K562 (cell line): ENCODE results near the gene BAIAP2. TPM values are rescaled to one million over a fixed set of nuclear protein-coding genes. Genes with fewer than 3 reads are reported as not detected.

Experiments used
- ATAC-seq: fragments of 200-7000 bp; cut with Tn5 transposase; 3 replicates; pipeline ENCODE4 v1.9.1; 2020; ENCODE audit warnings: moderate library complexity
- BruUV-seq: library from RNA; stranded (reverse); fragments of 400-500 nt; replicated peaks from 2 replicates; lab custom pipeline; 2021; lab: Mats Ljungman, UMichigan
- CTCF ChIA-PET: fragments of 300-600 bp; formaldehyde crosslinking; extraction: SDS; loops from one replicate; lab custom pipeline; 2021; ENCODE audit warnings: low intra/inter-chr PET ratio; lab: Yijun Ruan, JAX
- POLR2A ChIA-PET: fragments of 300-600, 350-650 bp; sonication (Branson Sonifier 250); formaldehyde crosslinking; extraction: SDS; loops from one replicate; lab custom pipeline; 2021; ENCODE audit warnings: antibody characterized with exemption, inconsistent platforms; lab: Yijun Ruan, JAX
- DNase-seq, 4 experiments: peaks; one replicate each; pipeline versions ENCODE4 v3.0.0 to v3.0.0-alpha.2; 2011 to 2018; ENCODE audit warnings: low spot score in 3 of 4, mixed read lengths in 3 of 4; ENCODE audit errors: extremely low read depth in 1 of 4
- FAIRE-seq: peaks from 2 replicates; lab custom pipeline; 2011; peaks lifted over from hg19 to GRCh38; lab: Jason Lieb, UNC
- H2AFZ ChIP-seq: 2 replicates; pipeline ENCODE4 v1.6.0; 2011; ENCODE audit warnings: low read depth, low read length, control low read depth, inconsistent platforms
- H3K27ac ChIP-seq: fragments of 200-600 bp; 3 replicates; pipeline ENCODE4 v1.8.0; 2011; ENCODE audit warnings: low read depth, mild to moderate bottlenecking, control low read depth, inconsistent platforms, low read length, moderate library complexity, mixed read lengths; ENCODE audit errors: extremely low read depth
- H3K27me3 ChIP-seq, 2 experiments: fragments of 300-600 bp in 1 of 2; 2 replicates in 1 of 2; 3 replicates in 1 of 2; pipeline versions ENCODE4 v1.6.0 to v1.8.0; 2011; ENCODE audit warnings: inconsistent platforms in 2 of 2, low read length in 2 of 2, mild to moderate bottlenecking in 1 of 2, mixed read lengths in 1 of 2, moderate library complexity in 1 of 2; ENCODE audit not compliant: control insufficient read depth in 2 of 2, insufficient read depth in 2 of 2
- H3K36me3 ChIP-seq: fragments of 300-600 bp; 3 replicates; pipeline ENCODE4 v1.8.0; 2011; ENCODE audit warnings: mild to moderate bottlenecking, low read length, inconsistent platforms; ENCODE audit not compliant: control insufficient read depth, insufficient read depth
- H3K4me1 ChIP-seq, 2 experiments: fragments of 200-600 bp in 1 of 2; replicated peaks in 1 of 2; 2 replicates in 1 of 2; 3 replicates in 1 of 2; pipeline versions ENCODE4 v1.5.1 to v1.8.0; 2011; ENCODE audit warnings: inconsistent platforms in 2 of 2, low read length in 2 of 2, mild to moderate bottlenecking in 1 of 2, mixed read lengths in 1 of 2, moderate library complexity in 1 of 2; ENCODE audit not compliant: control insufficient read depth in 2 of 2, insufficient read depth in 2 of 2
- H3K4me2 ChIP-seq: 2 replicates; pipeline ENCODE4 v1.6.1; 2011; ENCODE audit warnings: low read length, control low read depth, inconsistent platforms, mixed read lengths; ENCODE audit not compliant: insufficient read depth
- H3K4me3 ChIP-seq: fragments of 200-600 bp; sonication (generic), shearing (Covaris generic); 2 replicates; pipeline ENCODE4 v1.5.1; 2016; ENCODE audit warnings: control low read depth, inconsistent platforms
- H3K79me2 ChIP-seq: fragments of 200-600 bp; 3 replicates; pipeline ENCODE4 v1.8.0; 2011; ENCODE audit warnings: low read length, inconsistent platforms; ENCODE audit not compliant: control insufficient read depth, insufficient read depth
- H3K9ac ChIP-seq, 2 experiments: 2 replicates each; pipeline versions ENCODE4 v1.6.0 to v1.6.1; 2011; ENCODE audit warnings: low read depth in 2 of 2, low read length in 2 of 2, control low read depth in 1 of 2, inconsistent platforms in 1 of 2, mild to moderate bottlenecking in 1 of 2, mixed read lengths in 1 of 2; ENCODE audit not compliant: insufficient read depth in 1 of 2
- H3K9me1 ChIP-seq: one replicate; pipeline ENCODE4 v1.6.0; 2011; ENCODE audit warnings: inconsistent platforms, mild to moderate bottlenecking, low read length, moderate library complexity; ENCODE audit not compliant: control insufficient read depth, insufficient read depth
- H3K9me3 ChIP-seq: replicated peaks from 2 replicates; pipeline ENCODE4 v1.5.1; 2011; ENCODE audit warnings: low read depth, low read length, inconsistent platforms; ENCODE audit not compliant: control insufficient read depth, insufficient read depth
- H4K20me1 ChIP-seq: replicated peaks from 2 replicates; pipeline ENCODE4 v1.6.1; 2011; ENCODE audit warnings: low read length, inconsistent platforms, mixed read lengths; ENCODE audit not compliant: control insufficient read depth, insufficient read depth
- CCAR2 ChIP-seq: fragments of 200-400 bp; formaldehyde crosslinking; IDR thresholded peaks from 2 replicates; pipeline ENCODE4 v1.6.1; 2017; ENCODE audit warnings: mild to moderate bottlenecking, low read depth, low read length
- ELF1 ChIP-seq: fragments of 200-800 bp; sonication (Bioruptor generic); IDR thresholded peaks from 2 replicates; pipeline ENCODE4 v1.6.1; 2016; ENCODE audit warnings: missing genetic modification characterization, missing compliant biosample characterization
- PPARD ChIP-seq: fragments of 250-450 bp; sonication (Bioruptor Pico); IDR thresholded peaks from 2 replicates; pipeline ENCODE4 v1.8.0; 2022; ENCODE audit warnings: inconsistent platforms, mild to moderate bottlenecking, moderate library complexity
- PTBP1 ChIP-seq: fragments of 200-400 bp; formaldehyde crosslinking; IDR thresholded peaks from 2 replicates; pipeline ENCODE4 v1.6.1; 2017; ENCODE audit warnings: low read depth, low read length
- WGBS: fragments of 100-300 bp; shearing (Covaris generic); methylation state at CpG from one replicate; pipeline ENCODE4 v1.1.6; 2016; ENCODE audit warnings: low coverage, mixed read lengths; ENCODE audit not compliant: insufficient coverage; ENCODE audit errors: missing lambda C conversion rate; 5-methylcytosine and 5-hydroxymethylcytosine counted together
- in situ Hi-C: fragments of 300-500 bp; cut with MboI; formaldehyde crosslinking; loops from 4 replicates; pipeline ENCODE4 v1.15.0; 2018; ENCODE audit warnings: inconsistent platforms, mixed read lengths
- intact Hi-C: fragments of 100-400 bp; cut with micrococcal nuclease; formaldehyde crosslinking; loops from 2 replicates; pipeline ENCODE4 v1.14.2; 2022
- polyA plus RNA-seq, 8 experiments: library from polyadenylated mRNA; depleted of rRNA in 4 of 8; stranded (reverse) in 5 of 8; unstranded in 3 of 8; fragments of >200 nt; fragmentation: Nextera tagmentation in 2 of 8; fragmentation: Illumina TruSeq in 1 of 8; extraction: Ambion mirVana in 2 of 8; extraction: Trizol in 1 of 8; gene quantifications; 2 replicates each; pipeline versions ENCODE4 v1.2.1 to v1.2.3, GENCODE V29; 2011 to 2014; ENCODE audit warnings: inconsistent platforms in 1 of 8, missing spikeins in 1 of 8
- total RNA-seq, 7 experiments: library from RNA; depleted of rRNA in 6 of 7; stranded (reverse); fragments of >200 nt in 6 of 7; fragmentation: Illumina TruSeq in 2 of 7; extraction: Trizol in 2 of 7; gene quantifications; 2 replicates each; pipeline versions ENCODE4 v1.2.1 to v1.2.3, GENCODE V29; 2011 to 2021; ENCODE audit warnings: low replicate concordance in 1 of 7
- TF ChIP-seq, protein P1 (sequence below): sonication (generic); formaldehyde crosslinking; IDR thresholded peaks from 2 replicates; pipeline ENCODE4 v1.8.0; 2022; ENCODE audit warnings: mild to moderate bottlenecking, missing genetic modification reagents

Gene BAIAP2
- total and polyA plus RNA-seq, 9 of the 15 experiments (the other 6 are each of a cell fraction or from before 2014, with no cell fraction given), result 2.3 to 51.6 (median 18.4) TPM

GRCh38 chr17:81028506-81028858 lies 6.5 kb upstream of the BAIAP2 start:
- Histone ChIP-seq H4K20me1 (no peaks in the 10 kb centered on the region), H3K27me3 (0 out of 5 replicates have a peak, but pooled peaks cover 0 to 4% of the 10 kb centered on the region in 2 experiments), H2AFZ (no peak overlapping the region), H3K4me1 (peaks cover 5 to 65% of the 10 kb centered on the region in 2 experiments), H3K9ac (peak overlapping the region in 1 of 2 experiments; percentile 77; a peak in 1 of 4 replicates), H3K4me2 (no peak overlapping the region), H3K79me2 (no peaks in the 10 kb centered on the region), H3K27ac (no peak overlapping the region), H3K9me3 (no peaks in the 10 kb centered on the region), H3K36me3 (no peaks in the 10 kb centered on the region), H3K4me3 (no peak overlapping the region), H3K9me1 (no peaks in the 10 kb centered on the region)
- TF ChIP-seq PTBP1 (no peak), CCAR2 (no peak), PPARD (CRISPR knock-in tag) (no peak), ELF1 (tag) (no peak)
- TF ChIP-seq, protein P1, sequence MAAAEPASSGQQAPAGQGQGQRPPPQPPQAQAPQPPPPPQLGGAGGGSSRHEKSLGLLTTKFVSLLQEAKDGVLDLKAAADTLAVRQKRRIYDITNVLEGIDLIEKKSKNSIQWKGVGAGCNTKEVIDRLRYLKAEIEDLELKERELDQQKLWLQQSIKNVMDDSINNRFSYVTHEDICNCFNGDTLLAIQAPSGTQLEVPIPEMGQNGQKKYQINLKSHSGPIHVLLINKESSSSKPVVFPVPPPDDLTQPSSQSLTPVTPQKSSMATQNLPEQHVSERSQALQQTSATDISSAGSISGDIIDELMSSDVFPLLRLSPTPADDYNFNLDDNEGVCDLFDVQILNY (CRISPR knock-in tag), result no peak
- ChIA-PET POLR2A (interaction anchor here (0.6 to 0.7 kb wide), 2 partner anchors 10 to 46 kb away, joined by 3 to 5 read pairs; no protein-coding TSS in a partner anchor), CTCF (no interaction called here)
- ATAC-seq (no peak), DNase-seq (peak in 2 of 4 experiments; percentile 20 to 21), FAIRE-seq (no peak)
- BruUV-seq, result no TSS peak
- WGBS, result 18% methylated on average over 4 of the region's 12 CpGs
- intact Hi-C loops, result no loop called here
- in situ Hi-C loops, result no loop called here
